Raji (cell line): ENCODE results near the gene HABP2.

Experiments used
- POLR2A ChIP-seq: IDR thresholded peaks from 2 replicates; pipeline ENCODE4 v1.6.1; 2011; ENCODE audit warnings: low read depth, low read length, control low read depth; ENCODE audit not compliant: insufficient read depth

Gene HABP2

GRCh38 chr10:113594652-113595051 lies 41.8 kb downstream of the HABP2 start:
- TF ChIP-seq POLR2A: no peak

GRCh38 chr10:113600569-113600968 lies 47.7 kb downstream of the HABP2 start:
- no peak for TF ChIP-seq POLR2A

DNA sequence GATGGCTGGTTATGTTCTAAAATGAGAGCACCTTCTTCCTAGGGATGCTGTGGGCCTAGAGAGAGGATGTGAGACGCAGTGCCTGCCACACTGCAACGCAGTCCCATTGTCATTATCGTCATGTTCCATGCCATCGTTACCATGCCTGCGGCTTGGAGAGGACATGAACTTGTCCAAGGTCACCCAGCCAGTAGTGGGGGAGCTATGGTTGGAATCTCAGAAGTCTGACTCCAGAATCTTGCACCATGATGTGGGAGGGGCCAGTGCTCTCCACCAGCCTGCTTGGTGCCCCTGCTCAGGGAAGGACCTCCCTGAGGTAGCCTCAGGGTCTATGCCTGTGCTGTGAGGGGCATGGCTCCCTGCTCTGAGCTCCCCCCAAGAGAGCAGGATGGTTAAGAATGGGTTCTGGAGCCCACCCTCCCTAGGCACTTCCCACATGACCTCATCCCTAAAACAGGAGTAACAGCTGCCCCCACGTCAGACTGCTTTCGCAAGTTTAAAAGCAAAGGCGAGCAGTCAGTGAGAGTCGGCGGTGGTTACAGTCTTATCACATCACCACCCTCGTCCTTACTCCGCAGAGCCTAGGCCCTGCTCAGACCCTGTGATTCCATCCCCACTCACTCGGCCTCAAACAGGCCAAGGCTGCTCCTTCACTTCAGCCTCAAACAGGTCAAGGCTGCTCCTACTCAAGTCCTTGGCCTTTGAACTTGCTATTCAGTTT lies 50.4 kb downstream of the HABP2 start:
- no peak for TF ChIP-seq POLR2A

GRCh38 chr10:113604572-113604971 lies 51.7 kb downstream of the HABP2 start:
- no peak for TF ChIP-seq POLR2A

DNA sequence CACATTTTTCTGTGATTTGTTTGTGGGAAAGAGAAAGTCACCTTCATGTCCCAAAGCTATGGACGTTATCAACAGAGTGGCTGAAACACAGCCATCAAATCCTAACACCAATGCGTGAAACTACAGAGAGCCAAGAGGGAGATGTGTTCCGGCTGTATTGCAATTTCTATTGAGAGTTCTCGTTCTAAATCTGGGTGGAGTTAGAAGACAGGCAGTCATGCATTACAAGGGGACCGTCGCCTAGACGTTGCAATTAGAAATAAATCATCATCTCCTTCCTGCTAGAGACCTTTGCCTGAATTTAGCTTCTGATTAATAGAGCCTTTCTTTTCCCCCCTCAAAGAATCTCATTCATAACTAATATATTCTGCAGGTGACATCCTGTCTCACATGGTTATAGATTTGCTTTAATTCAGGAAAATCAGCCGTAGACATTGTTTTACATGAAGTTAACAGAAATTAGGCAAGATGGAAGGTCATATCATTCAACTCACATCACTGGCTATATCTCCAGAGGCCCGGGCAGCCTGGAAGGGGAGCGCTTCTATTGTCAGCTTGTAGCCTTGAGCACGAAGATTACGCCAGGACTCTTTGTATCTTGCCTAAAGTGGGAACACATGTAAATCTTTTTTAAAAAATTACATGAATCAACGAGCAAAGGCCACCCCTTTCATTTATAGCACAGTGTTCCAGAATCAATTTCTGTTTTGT lies 52.6 kb downstream of the HABP2 start:
- no peak for TF ChIP-seq POLR2A

GRCh38 chr10:113609704-113610108 lies 56.9 kb downstream of the HABP2 start:
- no peak for TF ChIP-seq POLR2A

GRCh38 chr10:113610631-113611601 lies 58.1 kb downstream of the HABP2 start:
- no peak for TF ChIP-seq POLR2A

DNA sequence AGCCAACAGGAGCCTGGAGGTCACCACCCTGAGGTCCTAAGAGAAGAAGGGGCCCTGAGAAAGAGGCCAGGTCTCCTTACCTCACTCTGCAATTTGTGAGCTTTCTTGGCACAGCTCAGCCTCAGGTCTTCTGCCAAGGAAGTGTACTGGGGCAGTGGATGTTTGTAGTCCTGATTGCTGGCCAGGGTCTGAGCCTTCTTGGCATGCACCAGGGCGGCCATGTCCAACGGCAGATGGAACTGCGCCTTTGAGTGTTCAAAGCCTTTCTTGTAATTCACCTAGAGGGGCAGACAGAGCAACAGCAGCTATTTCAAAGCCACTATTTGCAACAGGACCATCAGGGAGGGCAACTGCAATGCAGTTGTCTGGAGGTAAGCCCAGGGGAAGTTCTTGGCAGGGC lies 59.3 kb downstream of the HABP2 start:
- TF ChIP-seq POLR2A: no peak

- no peak for TF ChIP-seq POLR2A
Observed at GRCh38 chr10:113613427-113613826, 60.6 kb downstream of the HABP2 start.

DNA sequence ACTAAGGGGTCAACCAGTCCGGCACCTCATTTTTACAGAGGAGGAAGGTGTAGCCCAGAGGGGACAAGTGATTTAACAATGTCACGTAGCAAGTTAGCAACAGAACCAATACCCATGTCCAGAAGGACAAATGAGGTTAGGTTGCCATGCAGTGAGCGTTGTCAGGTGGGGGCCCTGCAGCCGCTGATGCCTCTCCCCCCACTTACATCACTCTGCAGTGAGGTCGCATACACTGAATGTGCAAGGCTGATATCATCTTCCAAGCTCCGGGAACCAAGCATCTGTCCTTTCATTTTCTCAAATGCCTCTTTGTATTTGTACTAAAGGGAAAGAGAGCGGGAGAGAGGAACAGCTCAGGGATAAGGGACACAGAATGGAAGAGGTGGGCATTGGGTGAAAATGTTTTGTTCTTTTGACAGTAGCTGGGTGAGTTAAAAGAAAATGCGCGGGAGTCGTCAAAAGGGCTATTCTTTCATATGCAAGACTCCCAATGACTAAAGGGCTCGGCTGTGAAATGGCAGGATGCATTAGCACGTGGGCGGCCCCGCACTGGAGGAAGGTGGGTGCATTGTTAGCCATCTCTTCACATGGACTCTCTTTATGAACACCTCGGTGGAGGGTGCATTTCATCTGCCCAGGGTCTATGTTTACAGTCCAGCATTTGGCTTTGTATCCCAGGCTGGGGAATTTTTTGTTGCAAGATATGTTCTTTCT lies 61.3 kb downstream of the HABP2 start:
- no peak for TF ChIP-seq POLR2A

DNA sequence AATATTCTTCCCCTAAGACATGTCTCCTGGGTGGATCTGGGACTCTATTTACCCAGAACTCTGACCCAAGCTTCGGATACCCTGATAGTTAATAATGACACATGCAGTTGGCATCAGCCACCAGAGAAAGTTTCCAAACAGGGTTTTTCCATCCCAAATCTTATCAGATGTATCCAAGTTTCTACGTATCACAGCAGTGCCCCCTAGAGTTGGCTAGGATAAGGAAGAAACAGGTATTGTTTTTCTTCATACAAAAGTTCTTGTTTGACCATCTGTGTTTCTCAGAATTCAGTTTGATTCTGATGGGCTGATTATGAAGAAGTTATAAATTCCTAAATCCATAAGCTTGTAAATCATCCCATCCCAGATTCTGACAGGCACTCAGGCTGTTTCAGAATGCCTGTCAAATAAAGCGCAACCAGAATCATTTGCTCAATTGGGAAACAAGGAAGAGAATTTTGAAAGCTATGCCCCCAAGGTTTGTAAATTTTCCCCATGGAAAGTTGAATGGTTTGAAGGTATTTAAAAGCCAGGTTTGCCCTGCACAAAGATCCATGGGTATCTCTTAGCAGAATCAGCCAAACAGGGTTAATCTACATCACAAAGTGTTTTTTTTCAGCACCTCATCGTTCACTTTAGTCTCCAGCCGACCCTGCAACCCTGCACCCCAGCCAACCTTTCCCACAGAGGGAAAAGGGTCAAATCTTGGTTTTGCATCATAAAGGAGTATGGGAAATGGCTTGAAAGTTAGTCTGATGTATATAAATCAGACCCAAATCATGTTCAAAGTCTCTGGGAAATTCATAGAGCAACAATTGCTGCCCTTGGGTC lies 63.6 kb downstream of the HABP2 start:
- TF ChIP-seq POLR2A: no peak

DNA sequence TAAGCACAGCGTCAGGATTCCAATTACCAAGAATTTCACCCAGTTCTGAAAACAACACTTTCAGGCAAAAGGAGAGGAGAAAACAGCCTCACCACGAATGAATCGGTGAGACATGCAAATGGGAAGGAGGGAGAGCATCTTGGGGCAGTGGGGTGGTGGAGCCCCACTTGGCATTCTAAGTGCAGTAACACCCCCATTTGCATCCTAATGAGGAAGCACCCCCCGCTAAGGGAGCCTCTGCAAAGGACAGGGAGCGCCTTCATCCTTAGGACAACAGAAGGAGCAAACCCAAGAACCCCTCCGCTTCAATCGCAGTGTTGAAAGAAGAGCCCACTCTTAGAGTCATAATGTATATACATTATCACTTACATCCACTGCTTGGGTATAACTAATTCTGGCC lies 64.2 kb downstream of the HABP2 start:
- TF ChIP-seq POLR2A: no peak

GRCh38 chr10:113618338-113618737 lies 65.5 kb downstream of the HABP2 start:
- no peak for TF ChIP-seq POLR2A

DNA sequence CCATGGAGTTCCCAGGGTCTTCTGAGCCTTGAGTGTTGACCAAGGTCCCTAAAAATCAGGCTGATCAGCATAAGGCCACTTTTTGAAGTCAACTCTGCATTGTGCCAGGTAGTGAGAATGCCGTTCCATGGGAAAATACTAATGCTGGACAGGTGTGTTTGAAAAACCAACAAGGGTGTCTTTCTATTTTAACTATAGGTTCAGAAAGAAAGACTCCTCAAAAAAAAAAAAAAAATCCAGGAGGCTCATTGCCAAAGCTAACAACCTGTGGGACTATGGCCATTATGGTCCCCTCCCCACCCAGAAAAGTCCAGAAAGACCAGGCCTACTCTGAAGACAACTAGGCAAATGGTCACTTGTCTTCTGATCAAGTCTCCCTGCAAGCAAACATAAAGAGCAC lies 66.5 kb downstream of the HABP2 start:
- no peak for TF ChIP-seq POLR2A
